BJ (cell line): ENCODE measurements around the gene CTDNEP1. TPM values are rescaled to one million over a fixed set of nuclear protein-coding genes. Genes with fewer than 3 reads are reported as not detected.

ENCODE experiments used
- CTCF ChIA-PET: fragments of 350-600 bp; formaldehyde crosslinking; extraction: SDS; loops from one replicate; lab custom pipeline; 2021; ENCODE audit warnings: antibody characterized with exemption, inconsistent platforms; lab: Yijun Ruan, JAX
- POLR2A ChIA-PET: fragments of 300-600 bp; sonication (Branson Sonifier 250); formaldehyde crosslinking; extraction: SDS; loops from one replicate; lab custom pipeline; 2021; ENCODE audit warnings: antibody characterized with exemption; lab: Charles Lee
- DNase-seq: peaks from one replicate; pipeline ENCODE4 v3.0.0-alpha.2; 2011; ENCODE audit warnings: low read depth
- H3K27me3 ChIP-seq: 2 replicates; pipeline ENCODE4 v1.6.0; 2011; ENCODE audit warnings: low read length; ENCODE audit not compliant: control insufficient read depth, insufficient read depth
- H3K36me3 ChIP-seq: 2 replicates; pipeline ENCODE4 v1.5.1; 2011; ENCODE audit warnings: low read length; ENCODE audit not compliant: control insufficient read depth, insufficient read depth
- H3K4me3 ChIP-seq: 2 replicates; pipeline ENCODE4 v1.5.1; 2011; ENCODE audit warnings: low read depth, mild to moderate bottlenecking, control low read depth, low read length
- CTCF ChIP-seq: IDR thresholded peaks from 2 replicates; pipeline ENCODE4 v1.5.1; 2011; ENCODE audit warnings: low read depth, mild to moderate bottlenecking, control low read depth, inconsistent platforms, low read length, moderate library complexity; ENCODE audit not compliant: insufficient read depth
- polyA plus RNA-seq: library from polyadenylated mRNA; depleted of rRNA; stranded (reverse); fragments of >200 nt; gene quantifications from 2 replicates; pipeline ENCODE4 v1.2.3, GENCODE V29; 2011

Gene CTDNEP1
- polyA plus RNA-seq, 1 experiment: 129 TPM

GRCh38 chr17:7261379-7262191, 10.1 kb upstream of the CTDNEP1 start:
- H3K4me3 ChIP-seq: peak overlapping the region; percentile 23
- no peak for TF ChIP-seq CTCF
- DNase-seq: no peak
- H3K27me3 ChIP-seq: no peaks in the 10 kb centered on the region
- ChIA-PET CTCF (no interaction called here), POLR2A (no interaction called here)
- peaks cover 6% of the 10 kb centered on the region; the same call in 1 of the 2 replicates for H3K36me3 ChIP-seq

- peaks cover 6% of the 10 kb centered on the region; the same call in 1 of the 2 replicates for H3K36me3 ChIP-seq
- CTCF ChIA-PET: no interaction called here
- peak overlapping the region; percentile 23 for H3K4me3 ChIP-seq
- POLR2A ChIA-PET: no interaction called here
- DNase-seq: no peak
- TF ChIP-seq CTCF: no peak
- no peaks in the 10 kb centered on the region for H3K27me3 ChIP-seq
These were observed 9.3 kb upstream of the CTDNEP1 start for GRCh38 chr17:7260651-7261378.

GRCh38 chr17:7260151-7260550, 8.6 kb upstream of the CTDNEP1 start:
- no peak for TF ChIP-seq CTCF
- no peaks in the 10 kb centered on the region for H3K27me3 ChIP-seq
- no peak for DNase-seq
- POLR2A ChIA-PET: no interaction called here
- H3K36me3 ChIP-seq: peaks cover 7% of the 10 kb centered on the region; the same call in 1 of the 2 replicates
- CTCF ChIA-PET: no interaction called here
- H3K4me3 ChIP-seq: no peak overlapping the region

GRCh38 chr17:7259555-7259889, 8.0 kb upstream of the CTDNEP1 start:
- H3K27me3 ChIP-seq: no peaks in the 10 kb centered on the region
- no peak for TF ChIP-seq CTCF
- peaks cover 8% of the 10 kb centered on the region; the same call in 1 of the 2 replicates for H3K36me3 ChIP-seq
- ChIA-PET CTCF (interaction anchor here (0.9 to 1.2 kb wide), 2 partner anchors 36 to 330 kb away, joined by 3 to 5 read pairs; no protein-coding TSS in a partner anchor), POLR2A (no interaction called here)
- no peak for DNase-seq
- H3K4me3 ChIP-seq: no peak overlapping the region
